ENCODE results near the gene SLC6A8.

The SLC6A8 gene

DNA sequence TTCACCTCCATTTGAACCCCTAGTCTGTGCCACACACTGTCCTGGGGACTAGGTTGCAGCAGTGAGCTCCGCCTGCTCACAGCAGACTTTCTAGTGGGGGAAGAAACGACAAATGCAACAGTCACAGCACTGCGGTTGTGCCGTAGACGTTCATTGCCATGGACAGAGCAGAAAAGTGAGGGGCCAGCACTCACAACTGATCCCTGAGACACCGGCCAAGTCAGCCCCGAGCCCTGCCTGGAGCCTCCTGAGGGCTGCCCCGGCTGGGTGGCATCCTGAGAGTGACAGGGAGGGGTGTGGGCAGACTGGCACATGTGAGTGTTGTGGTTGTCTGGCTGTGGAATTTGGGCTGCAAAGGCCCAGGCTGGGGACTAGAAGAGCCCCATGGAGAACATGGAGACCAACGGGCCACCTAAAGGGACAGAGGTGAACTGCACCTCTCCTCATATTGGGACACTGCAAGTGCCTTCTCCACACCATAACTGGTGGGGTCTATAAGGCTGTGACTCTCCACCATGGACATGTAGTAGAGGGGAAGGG is 36.1 kb upstream of the SLC6A8 start:
- TF ChIP-seq YY1 (IDR thresholded peaks at IDR 0.05; ENCODE audit: low read depth): no peak
- TF ChIP-seq, protein P1, sequence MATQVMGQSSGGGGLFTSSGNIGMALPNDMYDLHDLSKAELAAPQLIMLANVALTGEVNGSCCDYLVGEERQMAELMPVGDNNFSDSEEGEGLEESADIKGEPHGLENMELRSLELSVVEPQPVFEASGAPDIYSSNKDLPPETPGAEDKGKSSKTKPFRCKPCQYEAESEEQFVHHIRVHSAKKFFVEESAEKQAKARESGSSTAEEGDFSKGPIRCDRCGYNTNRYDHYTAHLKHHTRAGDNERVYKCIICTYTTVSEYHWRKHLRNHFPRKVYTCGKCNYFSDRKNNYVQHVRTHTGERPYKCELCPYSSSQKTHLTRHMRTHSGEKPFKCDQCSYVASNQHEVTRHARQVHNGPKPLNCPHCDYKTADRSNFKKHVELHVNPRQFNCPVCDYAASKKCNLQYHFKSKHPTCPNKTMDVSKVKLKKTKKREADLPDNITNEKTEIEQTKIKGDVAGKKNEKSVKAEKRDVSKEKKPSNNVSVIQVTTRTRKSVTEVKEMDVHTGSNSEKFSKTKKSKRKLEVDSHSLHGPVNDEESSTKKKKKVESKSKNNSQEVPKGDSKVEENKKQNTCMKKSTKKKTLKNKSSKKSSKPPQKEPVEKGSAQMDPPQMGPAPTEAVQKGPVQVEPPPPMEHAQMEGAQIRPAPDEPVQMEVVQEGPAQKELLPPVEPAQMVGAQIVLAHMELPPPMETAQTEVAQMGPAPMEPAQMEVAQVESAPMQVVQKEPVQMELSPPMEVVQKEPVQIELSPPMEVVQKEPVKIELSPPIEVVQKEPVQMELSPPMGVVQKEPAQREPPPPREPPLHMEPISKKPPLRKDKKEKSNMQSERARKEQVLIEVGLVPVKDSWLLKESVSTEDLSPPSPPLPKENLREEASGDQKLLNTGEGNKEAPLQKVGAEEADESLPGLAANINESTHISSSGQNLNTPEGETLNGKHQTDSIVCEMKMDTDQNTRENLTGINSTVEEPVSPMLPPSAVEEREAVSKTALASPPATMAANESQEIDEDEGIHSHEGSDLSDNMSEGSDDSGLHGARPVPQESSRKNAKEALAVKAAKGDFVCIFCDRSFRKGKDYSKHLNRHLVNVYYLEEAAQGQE (IDR thresholded peaks at IDR 0.05; ENCODE audit: low read depth): no peak
- no peak for TF ChIP-seq ZBTB7A (IDR thresholded peaks at IDR 0.05; ENCODE audit: low read depth)
- no peak for TF ChIP-seq NFIC (IDR thresholded peaks at IDR 0.05)
- TF ChIP-seq, protein P2, sequence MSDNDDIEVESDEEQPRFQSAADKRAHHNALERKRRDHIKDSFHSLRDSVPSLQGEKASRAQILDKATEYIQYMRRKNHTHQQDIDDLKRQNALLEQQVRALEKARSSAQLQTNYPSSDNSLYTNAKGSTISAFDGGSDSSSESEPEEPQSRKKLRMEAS (IDR thresholded peaks at IDR 0.05): no peak
- TF ChIP-seq TEAD4 (IDR thresholded peaks at IDR 0.05): no peak
- TF ChIP-seq FOXM1 (IDR thresholded peaks at IDR 0.05; ENCODE audit: borderline replicate concordance, low read depth): no peak
- TF ChIP-seq CREB1 (IDR thresholded peaks at IDR 0.05; ENCODE audit: low read depth): no peak
- no peak for TF ChIP-seq EGR1 (IDR thresholded peaks at IDR 0.05)
- TF ChIP-seq TCF12 (IDR thresholded peaks at IDR 0.05; ENCODE audit: low read depth): no peak
- TF ChIP-seq, protein P3, sequence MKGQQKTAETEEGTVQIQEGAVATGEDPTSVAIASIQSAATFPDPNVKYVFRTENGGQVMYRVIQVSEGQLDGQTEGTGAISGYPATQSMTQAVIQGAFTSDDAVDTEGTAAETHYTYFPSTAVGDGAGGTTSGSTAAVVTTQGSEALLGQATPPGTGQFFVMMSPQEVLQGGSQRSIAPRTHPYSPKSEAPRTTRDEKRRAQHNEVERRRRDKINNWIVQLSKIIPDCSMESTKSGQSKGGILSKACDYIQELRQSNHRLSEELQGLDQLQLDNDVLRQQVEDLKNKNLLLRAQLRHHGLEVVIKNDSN (IDR thresholded peaks at IDR 0.05): no peak

DNA sequence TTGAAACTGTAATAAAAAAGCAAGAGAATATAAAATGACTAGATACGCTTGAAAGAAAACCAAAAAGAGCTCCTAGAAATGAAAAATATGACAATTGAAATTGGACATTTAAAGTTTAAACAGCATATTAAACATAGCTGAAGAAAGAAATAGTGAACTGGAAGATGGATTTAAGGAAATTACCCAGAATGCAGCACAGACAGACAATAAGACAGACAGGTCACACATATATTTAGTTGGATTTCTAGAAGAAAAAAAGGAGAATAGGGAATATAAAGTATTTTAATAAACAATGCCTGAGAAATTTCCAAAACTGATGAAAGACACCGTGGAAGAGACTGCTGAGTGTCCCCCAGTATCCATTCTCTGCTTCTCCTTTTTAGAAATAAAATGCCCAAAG is 34.2 kb upstream of the SLC6A8 start:
- TF ChIP-seq ZBTB7A (IDR thresholded peaks at IDR 0.05; ENCODE audit: low read depth) (no peak), TAF1 (IDR thresholded peaks at IDR 0.05; ENCODE audit: low read depth) (no peak), NFIC (IDR thresholded peaks at IDR 0.05) (no peak), CEBPB (IDR thresholded peaks at IDR 0.05) (no peak), EGR1 (IDR thresholded peaks at IDR 0.05) (no peak)
- TF ChIP-seq, protein P2 (IDR thresholded peaks at IDR 0.05): no peak

DNA sequence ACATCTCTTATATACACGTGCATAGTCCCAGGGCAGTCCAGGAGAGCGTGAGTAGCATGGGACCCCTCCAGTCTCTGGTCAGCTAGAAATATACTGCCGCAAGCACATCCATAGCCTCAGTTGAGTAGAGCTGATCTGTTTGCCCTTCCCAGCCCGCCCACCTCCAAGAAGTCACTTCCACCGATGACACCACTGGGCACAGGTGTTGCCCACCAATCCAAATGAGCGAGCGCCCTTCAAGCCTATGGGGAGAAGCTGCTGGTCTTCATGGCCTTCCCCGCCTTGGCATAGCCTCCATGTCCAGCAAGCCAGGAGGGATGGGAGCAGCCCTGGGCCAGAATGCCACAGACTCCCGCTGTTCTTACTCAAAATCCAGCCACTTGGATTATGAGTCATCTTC is 30.6 kb upstream of the SLC6A8 start:
- no peak for TF ChIP-seq EGR1 (IDR thresholded peaks at IDR 0.05)
- TF ChIP-seq YY1 (IDR thresholded peaks at IDR 0.05; ENCODE audit: low read depth): no peak
- no peak for TF ChIP-seq CEBPB (IDR thresholded peaks at IDR 0.05)
- TF ChIP-seq, protein P3 (IDR thresholded peaks at IDR 0.05): no peak
- no peak for TF ChIP-seq CREB1 (IDR thresholded peaks at IDR 0.05; ENCODE audit: low read depth)
- TF ChIP-seq TEAD4 (IDR thresholded peaks at IDR 0.05): no peak
- TF ChIP-seq RAD21 (IDR thresholded peaks at IDR 0.05; ENCODE audit: low read depth): no peak
- no peak for TF ChIP-seq NFIC (IDR thresholded peaks at IDR 0.05)
- TF ChIP-seq FOXM1 (IDR thresholded peaks at IDR 0.05; ENCODE audit: borderline replicate concordance, low read depth): no peak
- no peak for TF ChIP-seq TCF12 (IDR thresholded peaks at IDR 0.05; ENCODE audit: low read depth)
- TF ChIP-seq ZBTB7A (IDR thresholded peaks at IDR 0.05; ENCODE audit: low read depth): no peak
- TF ChIP-seq, protein P1 (IDR thresholded peaks at IDR 0.05; ENCODE audit: low read depth): no peak

DNA sequence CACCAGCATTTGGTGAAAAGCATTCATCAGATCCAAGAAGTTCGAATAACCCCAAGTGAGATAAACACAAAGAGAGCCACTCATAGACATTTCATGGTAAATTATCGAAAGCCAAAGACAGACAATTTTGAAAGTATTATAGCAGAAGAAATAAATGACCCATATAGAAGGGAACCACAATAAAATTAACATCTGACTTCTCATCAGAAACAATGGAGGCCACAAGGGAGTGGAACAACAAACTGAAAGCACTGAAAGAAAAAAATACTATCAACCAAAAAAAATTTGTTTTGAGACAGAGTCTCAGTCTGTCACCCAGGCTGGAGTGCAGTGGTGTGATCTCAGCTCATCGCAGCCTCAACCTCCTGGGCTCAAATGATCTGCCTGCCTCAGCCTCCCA is 28.5 kb upstream of the SLC6A8 start:
- TF ChIP-seq FOXM1 (IDR thresholded peaks at IDR 0.05; ENCODE audit: borderline replicate concordance, low read depth): no peak
- TF ChIP-seq, protein P2 (IDR thresholded peaks at IDR 0.05): no peak
- TF ChIP-seq EP300 (IDR thresholded peaks at IDR 0.05; ENCODE audit: borderline replicate concordance): no peak
- TF ChIP-seq, protein P1 (IDR thresholded peaks at IDR 0.05; ENCODE audit: low read depth): no peak
- no peak for TF ChIP-seq TCF12 (IDR thresholded peaks at IDR 0.05; ENCODE audit: low read depth)
- TF ChIP-seq NFIC (IDR thresholded peaks at IDR 0.05): no peak
- TF ChIP-seq CREB1 (IDR thresholded peaks at IDR 0.05; ENCODE audit: low read depth): no peak
- no peak for TF ChIP-seq TEAD4 (IDR thresholded peaks at IDR 0.05)
- TF ChIP-seq CEBPB (IDR thresholded peaks at IDR 0.05): no peak
- TF ChIP-seq EGR1 (IDR thresholded peaks at IDR 0.05): no peak

Measured in Ishikawa (cell line).